ENCODE data around the gene FBXO8. TPM values are rescaled to one million over a fixed set of nuclear protein-coding genes. Genes with fewer than 3 reads are reported as not detected.

The FBXO8 gene
- polyA plus RNA-seq, 1 experiment = 28.9 TPM

DNA sequence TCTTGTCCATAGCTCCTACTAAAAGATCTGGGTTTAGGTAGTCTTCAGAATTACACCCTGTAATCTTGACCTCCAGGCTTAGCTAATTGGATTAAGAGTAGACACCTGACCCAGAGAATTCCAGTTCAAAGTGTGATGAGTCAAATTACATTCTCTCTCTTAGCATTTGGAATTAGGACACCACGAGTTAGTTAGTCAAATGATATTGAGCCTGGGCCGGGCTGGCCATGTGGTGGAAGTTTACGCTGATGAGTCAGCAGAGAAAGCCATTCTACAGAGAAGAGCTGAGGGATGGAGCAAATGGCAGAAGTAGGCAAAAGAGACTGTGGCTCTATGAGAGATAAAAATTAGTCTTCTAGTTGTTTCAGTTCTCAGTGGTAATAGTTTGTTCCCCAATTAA is 31.3 kb upstream of the FBXO8 start:
- ChIA-PET POLR2A (no interaction called here), CTCF (interaction anchor here (1.0 kb wide), 2 partner anchors 95 to 97 kb away, joined by 3 read pairs; no protein-coding TSS in a partner anchor)
- no peak for DNase-seq (ENCODE audit: low read depth, low spot score)
- Histone ChIP-seq H3K27me3 (ENCODE audit: control insufficient read depth, insufficient read depth, low read length) (no peaks in the 10 kb centered on the region), H3K27ac (ENCODE audit: low read depth, low read length) (no peak overlapping the region), H3K9me3 (ENCODE audit: control insufficient read depth, insufficient read depth, low read length) (no peaks in the 10 kb centered on the region), H3K4me3 (ENCODE audit: low read depth, low read length) (no peak overlapping the region)
- TF ChIP-seq CTCF (IDR thresholded peaks at IDR 0.05; ENCODE audit: low read depth, low read length) = no peak

- Histone ChIP-seq H3K4me3 (ENCODE audit: low read depth, low read length) (no peak overlapping the region), H3K27ac (ENCODE audit: low read depth, low read length) (no peak overlapping the region), H3K27me3 (ENCODE audit: control insufficient read depth, insufficient read depth, low read length) (no peaks in the 10 kb centered on the region), H3K9me3 (ENCODE audit: control insufficient read depth, insufficient read depth, low read length) (no peaks in the 10 kb centered on the region)
- POLR2A ChIA-PET = no interaction called here
- TF ChIP-seq CTCF (IDR thresholded peaks at IDR 0.05; ENCODE audit: low read depth, low read length) = no peak
- no peak for DNase-seq (ENCODE audit: low read depth, low spot score)
- CTCF ChIA-PET = interaction anchor here (1.0 kb wide), 2 partner anchors 95 to 96 kb away, joined by 3 read pairs; no protein-coding TSS in a partner anchor
Observed at GRCh38 chr4:174314274-174314673, 30.8 kb upstream of the FBXO8 start.

DNA sequence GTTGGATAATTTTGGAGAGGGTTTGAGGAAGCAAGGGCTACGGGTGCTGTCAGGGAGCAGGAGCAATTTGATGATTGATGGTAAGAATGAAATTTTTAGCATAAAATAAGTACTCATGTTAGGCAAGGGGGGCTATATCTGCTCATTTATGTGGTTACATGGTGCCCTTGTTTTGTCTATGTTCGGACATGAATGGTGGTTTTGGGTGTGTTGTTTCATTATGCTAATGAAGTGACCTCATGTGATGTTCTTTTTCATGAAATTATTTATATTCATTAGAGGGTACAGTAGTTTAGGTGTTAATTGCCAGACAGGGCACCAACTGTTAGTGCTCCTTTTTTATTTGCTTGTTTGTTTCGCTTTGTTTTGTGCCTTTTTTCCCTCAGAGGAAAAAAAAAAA is 29.5 kb upstream of the FBXO8 start:
- no peak overlapping the region for H3K27ac ChIP-seq (ENCODE audit: low read depth, low read length)
- no peak for DNase-seq (ENCODE audit: low read depth, low spot score)
- ChIA-PET CTCF (no interaction called here), POLR2A (no interaction called here)
- H3K4me3 ChIP-seq (ENCODE audit: low read depth, low read length) = no peak overlapping the region
- H3K9me3 ChIP-seq (ENCODE audit: control insufficient read depth, insufficient read depth, low read length) = no peaks in the 10 kb centered on the region
- no peak for TF ChIP-seq CTCF (IDR thresholded peaks at IDR 0.05; ENCODE audit: low read depth, low read length)
- H3K27me3 ChIP-seq (ENCODE audit: control insufficient read depth, insufficient read depth, low read length) = no peaks in the 10 kb centered on the region

- Histone ChIP-seq H3K27me3 (ENCODE audit: control insufficient read depth, insufficient read depth, low read length) (no peaks in the 10 kb centered on the region), H3K27ac (ENCODE audit: low read depth, low read length) (no peak overlapping the region), H3K4me3 (ENCODE audit: low read depth, low read length) (no peak overlapping the region), H3K9me3 (ENCODE audit: control insufficient read depth, insufficient read depth, low read length) (no peaks in the 10 kb centered on the region)
- POLR2A ChIA-PET = no interaction called here
- CTCF ChIA-PET = interaction anchor here (2.4 kb wide), 1 partner anchor 11 kb away, joined by 9 read pairs; no protein-coding TSS in a partner anchor
- TF ChIP-seq CTCF (IDR thresholded peaks at IDR 0.05; ENCODE audit: low read depth, low read length) = no peak
- DNase-seq (ENCODE audit: low read depth, low spot score) = no peak
Observed at GRCh38 chr4:174307694-174308093, 24.2 kb upstream of the FBXO8 start.

DNA sequence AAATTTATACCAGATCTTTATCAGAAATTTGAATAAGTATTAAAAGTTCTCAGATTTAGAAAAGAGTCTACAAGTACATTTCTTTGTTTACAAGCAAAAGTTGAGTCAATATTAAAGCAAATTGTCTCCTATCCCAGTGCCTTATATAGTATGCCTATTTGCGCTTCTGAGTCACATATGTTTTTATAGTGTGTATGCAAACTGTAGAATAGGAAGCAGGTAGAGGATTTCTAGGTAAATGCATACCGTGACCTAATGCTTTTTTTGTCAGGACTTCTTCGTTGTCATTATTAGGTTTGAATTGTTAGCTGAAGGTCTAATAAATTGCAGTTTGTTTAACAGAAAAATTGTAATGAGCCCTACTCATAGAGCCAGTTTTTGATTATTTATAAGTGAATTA is 22.5 kb upstream of the FBXO8 start:
- ChIA-PET POLR2A (no interaction called here), CTCF (no interaction called here)
- no peak for DNase-seq (ENCODE audit: low read depth, low spot score)
- no peak overlapping the region for H3K4me3 ChIP-seq (ENCODE audit: low read depth, low read length)
- no peak for TF ChIP-seq CTCF (IDR thresholded peaks at IDR 0.05; ENCODE audit: low read depth, low read length)
- no peak overlapping the region for H3K27ac ChIP-seq (ENCODE audit: low read depth, low read length)
- H3K9me3 ChIP-seq (ENCODE audit: control insufficient read depth, insufficient read depth, low read length) = no peaks in the 10 kb centered on the region
- H3K27me3 ChIP-seq (ENCODE audit: control insufficient read depth, insufficient read depth, low read length) = no peaks in the 10 kb centered on the region
